K562 (cell line): ENCODE data around the gene HAS3. TPM values are rescaled to one million over a fixed set of nuclear protein-coding genes. Genes with fewer than 3 reads are reported as not detected.

Source experiments
- ATAC-seq: fragments of 200-7000 bp; cut with Tn5 transposase; 3 replicates; pipeline ENCODE4 v1.9.1; 2020; ENCODE audit warnings: moderate library complexity
- BruUV-seq: library from RNA; stranded (reverse); fragments of 400-500 nt; replicated peaks from 2 replicates; lab custom pipeline; 2021; lab: Mats Ljungman, UMichigan
- CTCF ChIA-PET: fragments of 300-600 bp; formaldehyde crosslinking; extraction: SDS; loops from one replicate; lab custom pipeline; 2021; ENCODE audit warnings: low intra/inter-chr PET ratio; lab: Yijun Ruan, JAX
- POLR2A ChIA-PET: fragments of 300-600, 350-650 bp; sonication (Branson Sonifier 250); formaldehyde crosslinking; extraction: SDS; loops from one replicate; lab custom pipeline; 2021; ENCODE audit warnings: antibody characterized with exemption, inconsistent platforms; lab: Yijun Ruan, JAX
- DNase-seq, 4 experiments: peaks; one replicate each; pipeline versions ENCODE4 v3.0.0 to v3.0.0-alpha.2; 2011 to 2018; ENCODE audit warnings: low spot score in 3 of 4, mixed read lengths in 3 of 4; ENCODE audit errors: extremely low read depth in 1 of 4
- FAIRE-seq: peaks from 2 replicates; lab custom pipeline; 2011; peaks lifted over from hg19 to GRCh38; lab: Jason Lieb, UNC
- H2AFZ ChIP-seq: 2 replicates; pipeline ENCODE4 v1.6.0; 2011; ENCODE audit warnings: low read depth, low read length, control low read depth, inconsistent platforms
- H3K27ac ChIP-seq: fragments of 200-600 bp; 3 replicates; pipeline ENCODE4 v1.8.0; 2011; ENCODE audit warnings: low read depth, mild to moderate bottlenecking, control low read depth, inconsistent platforms, low read length, moderate library complexity, mixed read lengths; ENCODE audit errors: extremely low read depth
- H3K27me3 ChIP-seq, 2 experiments: fragments of 300-600 bp in 1 of 2; 2 replicates in 1 of 2; 3 replicates in 1 of 2; pipeline versions ENCODE4 v1.6.0 to v1.8.0; 2011; ENCODE audit warnings: inconsistent platforms in 2 of 2, low read length in 2 of 2, mild to moderate bottlenecking in 1 of 2, mixed read lengths in 1 of 2, moderate library complexity in 1 of 2; ENCODE audit not compliant: control insufficient read depth in 2 of 2, insufficient read depth in 2 of 2
- H3K36me3 ChIP-seq: fragments of 300-600 bp; 3 replicates; pipeline ENCODE4 v1.8.0; 2011; ENCODE audit warnings: mild to moderate bottlenecking, low read length, inconsistent platforms; ENCODE audit not compliant: control insufficient read depth, insufficient read depth
- H3K4me1 ChIP-seq, 2 experiments: fragments of 200-600 bp in 1 of 2; replicated peaks in 1 of 2; 2 replicates in 1 of 2; 3 replicates in 1 of 2; pipeline versions ENCODE4 v1.5.1 to v1.8.0; 2011; ENCODE audit warnings: inconsistent platforms in 2 of 2, low read length in 2 of 2, mild to moderate bottlenecking in 1 of 2, mixed read lengths in 1 of 2, moderate library complexity in 1 of 2; ENCODE audit not compliant: control insufficient read depth in 2 of 2, insufficient read depth in 2 of 2
- H3K4me2 ChIP-seq: 2 replicates; pipeline ENCODE4 v1.6.1; 2011; ENCODE audit warnings: low read length, control low read depth, inconsistent platforms, mixed read lengths; ENCODE audit not compliant: insufficient read depth
- H3K4me3 ChIP-seq: fragments of 200-600 bp; sonication (generic), shearing (Covaris generic); 2 replicates; pipeline ENCODE4 v1.5.1; 2016; ENCODE audit warnings: control low read depth, inconsistent platforms
- H3K79me2 ChIP-seq: fragments of 200-600 bp; 3 replicates; pipeline ENCODE4 v1.8.0; 2011; ENCODE audit warnings: low read length, inconsistent platforms; ENCODE audit not compliant: control insufficient read depth, insufficient read depth
- H3K9ac ChIP-seq, 2 experiments: 2 replicates each; pipeline versions ENCODE4 v1.6.0 to v1.6.1; 2011; ENCODE audit warnings: low read depth in 2 of 2, low read length in 2 of 2, control low read depth in 1 of 2, inconsistent platforms in 1 of 2, mild to moderate bottlenecking in 1 of 2, mixed read lengths in 1 of 2; ENCODE audit not compliant: insufficient read depth in 1 of 2
- H3K9me1 ChIP-seq: one replicate; pipeline ENCODE4 v1.6.0; 2011; ENCODE audit warnings: inconsistent platforms, mild to moderate bottlenecking, low read length, moderate library complexity; ENCODE audit not compliant: control insufficient read depth, insufficient read depth
- H3K9me3 ChIP-seq: replicated peaks from 2 replicates; pipeline ENCODE4 v1.5.1; 2011; ENCODE audit warnings: low read depth, low read length, inconsistent platforms; ENCODE audit not compliant: control insufficient read depth, insufficient read depth
- H4K20me1 ChIP-seq: replicated peaks from 2 replicates; pipeline ENCODE4 v1.6.1; 2011; ENCODE audit warnings: low read length, inconsistent platforms, mixed read lengths; ENCODE audit not compliant: control insufficient read depth, insufficient read depth
- ETV5 ChIP-seq: sonication (generic); formaldehyde crosslinking; IDR thresholded peaks from 2 replicates; pipeline ENCODE4 v1.4.0; 2020; ENCODE audit warnings: low read depth, mild to moderate bottlenecking, missing genetic modification reagents
- MYC ChIP-seq, 2 experiments: fragments of 250-450 bp in 1 of 2; sonication (Bioruptor Pico) in 1 of 2; IDR thresholded peaks; 2 replicates each; pipeline versions ENCODE4 v1.5.1 to v1.6.1; 2012 to 2021; ENCODE audit warnings: low read depth in 2 of 2, borderline replicate concordance in 1 of 2, improper control_type of control experiment in 1 of 2, low read length in 1 of 2, mild to moderate bottlenecking in 1 of 2, moderate library complexity in 1 of 2
- ZNF121 ChIP-seq: sonication (generic); formaldehyde crosslinking; conservative IDR thresholded peaks from 2 replicates; pipeline ENCODE4 v1.8.0; 2022; ENCODE audit warnings: missing genetic modification reagents
- WGBS: fragments of 100-300 bp; shearing (Covaris generic); methylation state at CpG from one replicate; pipeline ENCODE4 v1.1.6; 2016; ENCODE audit warnings: low coverage, mixed read lengths; ENCODE audit not compliant: insufficient coverage; ENCODE audit errors: missing lambda C conversion rate; 5-methylcytosine and 5-hydroxymethylcytosine counted together
- in situ Hi-C: fragments of 300-500 bp; cut with MboI; formaldehyde crosslinking; loops from 4 replicates; pipeline ENCODE4 v1.15.0; 2018; ENCODE audit warnings: inconsistent platforms, mixed read lengths
- intact Hi-C: fragments of 100-400 bp; cut with micrococcal nuclease; formaldehyde crosslinking; loops from 2 replicates; pipeline ENCODE4 v1.14.2; 2022
- polyA plus RNA-seq, 8 experiments: library from polyadenylated mRNA; depleted of rRNA in 4 of 8; stranded (reverse) in 5 of 8; unstranded in 3 of 8; fragments of >200 nt; fragmentation: Nextera tagmentation in 2 of 8; fragmentation: Illumina TruSeq in 1 of 8; extraction: Ambion mirVana in 2 of 8; extraction: Trizol in 1 of 8; gene quantifications; 2 replicates each; pipeline versions ENCODE4 v1.2.1 to v1.2.3, GENCODE V29; 2011 to 2014; ENCODE audit warnings: inconsistent platforms in 1 of 8, missing spikeins in 1 of 8
- total RNA-seq, 7 experiments: library from RNA; depleted of rRNA in 6 of 7; stranded (reverse); fragments of >200 nt in 6 of 7; fragmentation: Illumina TruSeq in 2 of 7; extraction: Trizol in 2 of 7; gene quantifications; 2 replicates each; pipeline versions ENCODE4 v1.2.1 to v1.2.3, GENCODE V29; 2011 to 2021; ENCODE audit warnings: low replicate concordance in 1 of 7
- TF ChIP-seq, protein P1 (sequence below): fragments of 450-650 bp; IDR thresholded peaks from 2 replicates; pipeline ENCODE4 v1.6.1; 2016; ENCODE audit warnings: low read depth

Gene HAS3
- total and polyA plus RNA-seq, 9 of the 15 experiments (the other 6 are each of a cell fraction or from before 2014, with no cell fraction given), result 0.04 to 0.33 (median 0.13) TPM; not detected in 1

DNA sequence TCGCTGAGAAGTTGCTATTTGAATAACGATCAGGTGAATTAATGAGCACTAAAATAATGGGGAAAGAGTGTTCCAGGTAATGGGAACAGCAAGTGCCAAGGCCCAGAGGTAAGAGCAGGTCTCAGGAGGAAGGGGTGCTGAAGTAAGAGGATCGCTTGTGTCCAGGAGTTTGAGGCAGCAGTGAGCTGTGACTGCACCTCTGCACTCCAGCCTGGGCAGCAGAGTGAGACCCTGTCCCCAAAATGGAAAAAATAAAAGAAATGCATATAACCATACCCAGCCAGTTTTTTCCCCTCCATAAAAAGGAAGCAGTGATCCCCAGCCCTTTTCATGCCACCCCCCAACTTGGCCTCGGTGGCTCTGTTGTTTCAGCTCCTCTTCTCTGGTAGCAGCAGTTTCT is 16.8 kb upstream of the HAS3 start:
- no peaks in the 10 kb centered on the region for H3K79me2 ChIP-seq
- peak overlapping the region in 1 of 2 experiments; percentile 50; a peak in 1 of 4 replicates for H3K9ac ChIP-seq
- in situ Hi-C loops, result no loop called here
- POLR2A ChIA-PET, result interaction anchor here (0.5 to 1.6 kb wide), 4 partner anchors 10 to 102 kb away, joined by 3 to 11 read pairs (median 4); no protein-coding TSS in a partner anchor
- 0 out of 2 replicates have a peak, but pooled peaks cover 10% of the 10 kb centered on the region for H4K20me1 ChIP-seq
- CTCF ChIA-PET, result no interaction called here
- intact Hi-C loops, result no loop called here
- WGBS, result 22% methylated on average over 4 of the region's 4 CpGs
- no peak overlapping the region for H3K4me2 ChIP-seq
- H3K27me3 ChIP-seq, result peaks cover 13 to 28% of the 10 kb centered on the region in 2 experiments
- peak; percentile 75; the same call in 1 of the 2 replicates for TF ChIP-seq ZNF121 (CRISPR knock-in tag)
- no peak for TF ChIP-seq MYC (IDR thresholded peaks at IDR 0.05; ENCODE audit: low read depth, low read length)
- no peak for TF ChIP-seq MYC (CRISPR knock-in tag; IDR thresholded peaks at IDR 0.05; ENCODE audit: borderline replicate concordance, low read depth)
- H3K4me1 ChIP-seq, result peaks cover 11 to 13% of the 10 kb centered on the region in 2 experiments
- no peak; the same call in 2 of the 3 replicates for ATAC-seq
- H3K4me3 ChIP-seq, result no peak overlapping the region
- no TSS peak for BruUV-seq
- H2AFZ ChIP-seq, result no peak overlapping the region
- H3K9me1 ChIP-seq, result no peaks in the 10 kb centered on the region
- no peak overlapping the region for H3K27ac ChIP-seq
- no peaks in the 10 kb centered on the region for H3K9me3 ChIP-seq
- no peaks in the 10 kb centered on the region for H3K36me3 ChIP-seq
- FAIRE-seq, result no peak
- no peak for DNase-seq

DNA sequence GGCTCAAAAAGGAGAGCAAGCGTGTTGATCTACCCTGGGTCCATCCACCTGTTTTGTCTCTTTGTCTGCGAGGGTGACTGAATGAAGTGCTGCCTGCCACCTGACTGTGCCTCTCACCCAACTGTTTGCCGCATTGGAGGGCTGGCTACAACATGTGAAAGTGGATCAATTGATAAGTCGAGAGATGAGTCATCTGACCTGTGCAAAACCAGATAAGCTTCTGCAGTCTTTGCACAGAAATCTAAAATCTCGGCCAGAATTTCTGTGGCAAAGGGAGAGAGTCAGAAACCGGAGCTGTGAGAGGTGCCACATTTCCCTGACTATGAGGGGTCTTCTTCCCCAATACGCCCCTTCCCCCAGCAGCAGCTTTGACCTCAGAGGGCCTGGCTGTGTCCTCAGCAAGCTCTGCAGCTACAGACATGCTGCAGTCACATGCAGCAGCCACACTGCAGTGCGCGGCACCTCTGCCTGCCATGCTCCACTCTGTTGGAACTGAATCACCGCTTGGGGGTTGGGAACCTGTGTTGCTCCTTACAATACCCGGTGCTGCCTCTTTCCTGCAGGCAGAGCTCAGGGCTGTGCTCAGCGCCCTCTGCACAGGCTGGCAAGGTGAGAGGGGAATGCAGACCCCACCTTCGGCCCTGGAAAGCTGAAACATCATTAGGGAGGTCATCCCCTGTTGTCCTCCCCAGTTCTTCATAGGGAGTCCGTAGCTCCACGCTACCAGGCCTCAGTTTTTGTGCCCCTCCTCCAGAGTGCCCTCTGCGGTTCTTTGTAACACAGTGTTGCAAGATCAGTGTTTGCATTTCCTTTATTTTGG is 16.2 kb upstream of the HAS3 start:
- ATAC-seq (peak; percentile 69), DNase-seq (peak; percentile 43 to 68 (median 61)), FAIRE-seq (peak; percentile 89)
- WGBS, result 8% methylated on average over 15 of the region's 16 CpGs
- in situ Hi-C loops, result no loop called here
- ChIA-PET CTCF (no interaction called here), POLR2A (interaction anchor here (0.5 to 1.6 kb wide), 5 partner anchors 9 to 102 kb away, joined by 3 to 11 read pairs (median 4); no protein-coding TSS in a partner anchor)
- Histone ChIP-seq H3K27ac (no peak overlapping the region), H3K36me3 (no peaks in the 10 kb centered on the region), H4K20me1 (0 out of 2 replicates have a peak, but pooled peaks cover 10% of the 10 kb centered on the region), H3K9me1 (no peaks in the 10 kb centered on the region), H3K27me3 (peaks cover 19 to 32% of the 10 kb centered on the region in 2 experiments), H3K4me2 (no peak overlapping the region), H3K9me3 (no peaks in the 10 kb centered on the region), H3K4me3 (no peak overlapping the region), H3K79me2 (no peaks in the 10 kb centered on the region), H3K4me1 (peaks cover 11 to 13% of the 10 kb centered on the region in 2 experiments), H2AFZ (no peak overlapping the region), H3K9ac (peak overlapping the region in 1 of 2 experiments; percentile 74; a peak in 2 of 4 replicates)
- intact Hi-C loops, result no loop called here
- BruUV-seq, result no TSS peak
- no peak for TF ChIP-seq ETV5
- TF ChIP-seq, protein P1, sequence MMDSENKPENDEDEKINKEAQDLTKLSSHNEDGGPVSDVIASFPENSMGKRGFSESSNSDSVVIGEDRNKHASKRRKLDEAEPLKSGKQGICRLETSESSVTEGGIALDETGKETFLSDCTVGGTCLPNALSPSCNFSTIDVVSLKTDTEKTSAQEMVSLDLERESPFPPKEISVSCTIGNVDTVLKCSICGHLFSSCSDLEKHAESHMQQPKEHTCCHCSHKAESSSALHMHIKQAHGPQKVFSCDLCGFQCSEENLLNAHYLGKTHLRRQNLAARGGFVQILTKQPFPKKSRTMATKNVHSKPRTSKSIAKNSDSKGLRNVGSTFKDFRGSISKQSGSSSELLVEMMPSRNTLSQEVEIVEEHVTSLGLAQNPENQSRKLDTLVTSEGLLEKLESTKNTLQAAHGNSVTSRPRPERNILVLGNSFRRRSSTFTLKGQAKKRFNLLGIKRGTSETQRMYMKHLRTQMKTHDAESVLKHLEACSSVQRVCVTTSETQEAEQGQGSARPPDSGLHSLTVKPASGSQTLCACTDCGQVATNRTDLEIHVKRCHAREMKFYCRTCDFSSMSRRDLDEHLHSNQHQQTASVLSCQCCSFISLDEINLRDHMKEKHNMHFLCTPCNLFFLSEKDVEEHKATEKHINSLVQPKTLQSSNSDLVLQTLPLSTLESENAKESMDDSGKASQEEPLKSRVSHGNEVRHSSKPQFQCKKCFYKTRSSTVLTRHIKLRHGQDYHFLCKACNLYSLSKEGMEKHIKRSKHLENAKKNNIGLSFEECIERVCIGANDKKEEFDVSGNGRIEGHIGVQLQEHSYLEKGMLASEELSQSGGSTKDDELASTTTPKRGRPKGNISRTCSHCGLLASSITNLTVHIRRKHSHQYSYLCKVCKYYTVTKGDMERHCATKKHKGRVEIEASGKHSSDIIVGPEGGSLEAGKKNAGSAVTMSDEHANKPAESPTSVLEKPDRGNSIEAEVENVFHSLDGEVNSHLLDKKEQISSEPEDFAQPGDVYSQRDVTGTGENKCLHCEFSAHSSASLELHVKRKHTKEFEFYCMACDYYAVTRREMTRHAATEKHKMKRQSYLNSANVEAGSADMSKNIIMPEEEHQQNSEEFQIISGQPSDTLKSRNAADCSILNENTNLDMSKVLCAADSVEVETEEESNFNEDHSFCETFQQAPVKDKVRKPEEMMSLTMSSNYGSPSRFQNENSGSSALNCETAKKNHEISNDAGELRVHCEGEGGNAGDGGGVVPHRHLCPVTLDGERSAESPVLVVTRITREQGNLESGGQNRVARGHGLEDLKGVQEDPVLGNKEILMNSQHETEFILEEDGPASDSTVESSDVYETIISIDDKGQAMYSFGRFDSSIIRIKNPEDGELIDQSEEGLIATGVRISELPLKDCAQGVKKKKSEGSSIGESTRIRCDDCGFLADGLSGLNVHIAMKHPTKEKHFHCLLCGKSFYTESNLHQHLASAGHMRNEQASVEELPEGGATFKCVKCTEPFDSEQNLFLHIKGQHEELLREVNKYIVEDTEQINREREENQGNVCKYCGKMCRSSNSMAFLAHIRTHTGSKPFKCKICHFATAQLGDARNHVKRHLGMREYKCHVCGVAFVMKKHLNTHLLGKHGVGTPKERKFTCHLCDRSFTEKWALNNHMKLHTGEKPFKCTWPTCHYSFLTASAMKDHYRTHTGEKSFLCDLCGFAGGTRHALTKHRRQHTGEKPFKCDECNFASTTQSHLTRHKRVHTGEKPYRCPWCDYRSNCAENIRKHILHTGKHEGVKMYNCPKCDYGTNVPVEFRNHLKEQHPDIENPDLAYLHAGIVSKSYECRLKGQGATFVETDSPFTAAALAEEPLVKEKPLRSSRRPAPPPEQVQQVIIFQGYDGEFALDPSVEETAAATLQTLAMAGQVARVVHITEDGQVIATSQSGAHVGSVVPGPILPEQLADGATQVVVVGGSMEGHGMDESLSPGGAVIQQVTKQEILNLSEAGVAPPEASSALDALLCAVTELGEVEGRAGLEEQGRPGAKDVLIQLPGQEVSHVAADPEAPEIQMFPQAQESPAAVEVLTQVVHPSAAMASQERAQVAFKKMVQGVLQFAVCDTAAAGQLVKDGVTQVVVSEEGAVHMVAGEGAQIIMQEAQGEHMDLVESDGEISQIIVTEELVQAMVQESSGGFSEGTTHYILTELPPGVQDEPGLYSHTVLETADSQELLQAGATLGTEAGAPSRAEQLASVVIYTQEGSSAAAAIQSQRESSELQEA, result no peak
